ENCODE results near the gene RAD51AP2. TPM values are rescaled to one million over a fixed set of nuclear protein-coding genes. Genes with fewer than 3 reads are reported as not detected.

The RAD51AP2 gene
- total and polyA plus RNA-seq, 2 of the 8 experiments (the other 6 are each of a cell fraction or from before 2014, with no cell fraction given), result 0.02 to 0.20 TPM

DNA sequence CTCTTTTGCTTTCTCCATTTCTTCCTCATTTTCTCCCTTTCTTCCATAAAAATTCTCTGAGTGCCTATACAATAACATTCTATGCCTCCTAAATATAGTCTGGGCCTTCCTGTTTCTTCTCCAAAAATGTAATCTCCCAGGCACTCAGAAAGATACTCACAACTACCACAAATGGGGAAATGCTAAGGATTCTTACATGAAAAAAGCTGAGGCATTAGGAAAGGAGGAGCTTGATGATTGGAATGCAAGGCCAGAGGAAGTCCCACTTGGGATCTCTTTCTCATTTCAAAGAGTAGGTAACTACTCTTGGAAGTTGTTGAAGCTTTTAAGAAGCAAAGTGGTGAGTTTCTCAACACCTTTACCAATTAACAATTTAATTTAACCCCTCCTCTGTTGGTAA, 25.6 kb upstream of the RAD51AP2 start (continued):
- TF ChIP-seq RAD21 (IDR thresholded peaks at IDR 0.05 in 1 of 2, conservative IDR thresholded peaks at IDR 0.05 in 1 of 2; ENCODE audit: low read depth in 2 of 2, low read length in 2 of 2), result no peak
- no peak for TF ChIP-seq ASH2L (IDR thresholded peaks at IDR 0.05; ENCODE audit: low read length)
- TF ChIP-seq NANOG (IDR thresholded peaks at IDR 0.05; ENCODE audit: insufficient read depth, low read depth, low read length, poor library complexity, severe bottlenecking), result no peak
- TF ChIP-seq TAF1 (IDR thresholded peaks at IDR 0.05; ENCODE audit: low read depth, low read length), result 0 out of 2 replicates have a peak, but pooled peaks have one; percentile 27
- TF ChIP-seq RNF2 (IDR thresholded peaks at IDR 0.05; ENCODE audit: borderline replicate concordance, low read depth, low read length, missing control alignments, poor library complexity, severe bottlenecking), result no peak
- TF ChIP-seq SUZ12 (IDR thresholded peaks at IDR 0.05; ENCODE audit: low read length), result no peak
- no peak for TF ChIP-seq RXRA (IDR thresholded peaks at IDR 0.05; ENCODE audit: insufficient read depth, low read depth, low read length)
- TF ChIP-seq GABPA (IDR thresholded peaks at IDR 0.05; ENCODE audit: borderline replicate concordance, insufficient read depth, low read length), result no peak
- no peak for TF ChIP-seq NRF1 (IDR thresholded peaks at IDR 0.05; ENCODE audit: low read depth, low read length)
- TF ChIP-seq, protein P1, sequence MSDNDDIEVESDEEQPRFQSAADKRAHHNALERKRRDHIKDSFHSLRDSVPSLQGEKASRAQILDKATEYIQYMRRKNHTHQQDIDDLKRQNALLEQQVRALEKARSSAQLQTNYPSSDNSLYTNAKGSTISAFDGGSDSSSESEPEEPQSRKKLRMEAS (IDR thresholded peaks at IDR 0.05), result no peak
- TF ChIP-seq JUND (IDR thresholded peaks at IDR 0.05; ENCODE audit: low read length), result no peak
- no peak for TF ChIP-seq CHD1 (IDR thresholded peaks at IDR 0.05; ENCODE audit: low read depth, low read length)
- TF ChIP-seq ZNF274 (IDR thresholded peaks at IDR 0.05; ENCODE audit: borderline replicate concordance, extremely low read depth, low read length), result no peak
- TF ChIP-seq, protein P2, sequence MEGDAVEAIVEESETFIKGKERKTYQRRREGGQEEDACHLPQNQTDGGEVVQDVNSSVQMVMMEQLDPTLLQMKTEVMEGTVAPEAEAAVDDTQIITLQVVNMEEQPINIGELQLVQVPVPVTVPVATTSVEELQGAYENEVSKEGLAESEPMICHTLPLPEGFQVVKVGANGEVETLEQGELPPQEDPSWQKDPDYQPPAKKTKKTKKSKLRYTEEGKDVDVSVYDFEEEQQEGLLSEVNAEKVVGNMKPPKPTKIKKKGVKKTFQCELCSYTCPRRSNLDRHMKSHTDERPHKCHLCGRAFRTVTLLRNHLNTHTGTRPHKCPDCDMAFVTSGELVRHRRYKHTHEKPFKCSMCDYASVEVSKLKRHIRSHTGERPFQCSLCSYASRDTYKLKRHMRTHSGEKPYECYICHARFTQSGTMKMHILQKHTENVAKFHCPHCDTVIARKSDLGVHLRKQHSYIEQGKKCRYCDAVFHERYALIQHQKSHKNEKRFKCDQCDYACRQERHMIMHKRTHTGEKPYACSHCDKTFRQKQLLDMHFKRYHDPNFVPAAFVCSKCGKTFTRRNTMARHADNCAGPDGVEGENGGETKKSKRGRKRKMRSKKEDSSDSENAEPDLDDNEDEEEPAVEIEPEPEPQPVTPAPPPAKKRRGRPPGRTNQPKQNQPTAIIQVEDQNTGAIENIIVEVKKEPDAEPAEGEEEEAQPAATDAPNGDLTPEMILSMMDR (IDR thresholded peaks at IDR 0.05; ENCODE audit: control extremely low read depth in 1 of 3, insufficient read depth in 1 of 3, low read depth in 1 of 3, low read length in 3 of 3), result no peak
- TF ChIP-seq, protein P3, sequence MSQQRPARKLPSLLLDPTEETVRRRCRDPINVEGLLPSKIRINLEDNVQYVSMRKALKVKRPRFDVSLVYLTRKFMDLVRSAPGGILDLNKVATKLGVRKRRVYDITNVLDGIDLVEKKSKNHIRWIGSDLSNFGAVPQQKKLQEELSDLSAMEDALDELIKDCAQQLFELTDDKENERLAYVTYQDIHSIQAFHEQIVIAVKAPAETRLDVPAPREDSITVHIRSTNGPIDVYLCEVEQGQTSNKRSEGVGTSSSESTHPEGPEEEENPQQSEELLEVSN (IDR thresholded peaks at IDR 0.05), result no peak
- no peak for TF ChIP-seq CBX5 (IDR thresholded peaks at IDR 0.05; ENCODE audit: low read depth, low read length)
- TF ChIP-seq POLR2A (IDR thresholded peaks at IDR 0.05; ENCODE audit: control extremely low read depth in 1 of 2, low read depth in 2 of 2, low read length in 2 of 2), result 0 out of 3 replicates have a peak, but pooled peaks of 1 of the 2 experiments have one; percentile 41
- TF ChIP-seq TEAD4 (IDR thresholded peaks at IDR 0.05; ENCODE audit: low read depth, low read length), result peak; percentile 61; the same call in 1 of the 2 replicates
- no peak for TF ChIP-seq RFX5 (IDR thresholded peaks at IDR 0.05; ENCODE audit: borderline replicate concordance, low read depth, low read length)

Measured in H1 (cell line).